Thyroid gland (tissue), 4 donors: ENCODE results near the gene PPP2R2C. TPM values are rescaled to one million over a fixed set of nuclear protein-coding genes. Genes with fewer than 3 reads are reported as not detected.

ENCODE experiments used
- DNase-seq, 2 donors: peaks; one replicate each; pipeline ENCODE4 v3.0.0-alpha.2; 2019
- H3K27ac ChIP-seq, 3 donors: fragments of 200-600 bp; sonication (generic); 1 replicate in 2 of 3; 2 replicates in 1 of 3; pipeline ENCODE4 v1.5.1; 2016 to 2019; ENCODE audit warnings: mild to moderate bottlenecking in 1 of 3, moderate library complexity in 1 of 3
- H3K27me3 ChIP-seq: fragments of 200-600 bp; sonication (generic); one replicate; pipeline ENCODE4 v1.5.1; 2019
- H3K36me3 ChIP-seq, 2 donors: fragments of 200-600 bp; sonication (generic); one replicate each; pipeline ENCODE4 v1.5.1; 2016 to 2019
- H3K4me1 ChIP-seq, 2 donors: fragments of 200-600 bp; sonication (generic); one replicate each; pipeline ENCODE4 v1.5.1; 2017 to 2019
- H3K4me3 ChIP-seq, 3 donors: fragments of 200-600 bp; sonication (generic); replicated peaks in 1 of 3; 1 replicate in 2 of 3; 2 replicates in 1 of 3; pipeline ENCODE4 v1.5.1; 2016; ENCODE audit warnings: mild to moderate bottlenecking in 1 of 3
- H3K9me3 ChIP-seq: fragments of 200-600 bp; sonication (generic); one replicate; pipeline ENCODE4 v1.5.1; 2017
- CTCF ChIP-seq, 6 experiments: fragments of 200-600 bp in 3 of 6; fragments of 450-650 bp in 3 of 6; sonication (generic) in 3 of 6; IDR thresholded peaks; one replicate each; pipeline ENCODE4 v1.5.1; 2016 to 2019; ENCODE audit warnings: antibody characterized with exemption in 6 of 6, mild to moderate bottlenecking in 2 of 6, inconsistent platforms in 1 of 6, moderate library complexity in 1 of 6
- POLR2A ChIP-seq, 2 donors: fragments of 450-650 bp; IDR thresholded peaks; one replicate each; pipeline ENCODE4 v1.6.1; 2017; ENCODE audit warnings: antibody characterized with exemption in 2 of 2, mild to moderate bottlenecking in 2 of 2, moderate library complexity in 1 of 2
- WGBS, 2 donors: methylation state at CpG; one replicate each; pipeline ENCODE4 v1.1.5; 2017; 5-methylcytosine and 5-hydroxymethylcytosine counted together
- intact Hi-C: fragments of 100-400 bp; cut with DNase I; formaldehyde crosslinking; loops from one replicate; pipeline ENCODE4 v1.15.1; 2023
- total RNA-seq, 4 donors: library from RNA; depleted of rRNA; stranded (reverse); fragments of >200 nt; gene quantifications; one replicate each; pipeline ENCODE4 v1.2.3, GENCODE V29; 2016

The PPP2R2C gene
- 1 to 10 TPM in 1 of 4 donors, under 1 TPM in 2, not detected in 1; 0.15 to 1.5 (median 0.33) TPM for total RNA-seq

DNA sequence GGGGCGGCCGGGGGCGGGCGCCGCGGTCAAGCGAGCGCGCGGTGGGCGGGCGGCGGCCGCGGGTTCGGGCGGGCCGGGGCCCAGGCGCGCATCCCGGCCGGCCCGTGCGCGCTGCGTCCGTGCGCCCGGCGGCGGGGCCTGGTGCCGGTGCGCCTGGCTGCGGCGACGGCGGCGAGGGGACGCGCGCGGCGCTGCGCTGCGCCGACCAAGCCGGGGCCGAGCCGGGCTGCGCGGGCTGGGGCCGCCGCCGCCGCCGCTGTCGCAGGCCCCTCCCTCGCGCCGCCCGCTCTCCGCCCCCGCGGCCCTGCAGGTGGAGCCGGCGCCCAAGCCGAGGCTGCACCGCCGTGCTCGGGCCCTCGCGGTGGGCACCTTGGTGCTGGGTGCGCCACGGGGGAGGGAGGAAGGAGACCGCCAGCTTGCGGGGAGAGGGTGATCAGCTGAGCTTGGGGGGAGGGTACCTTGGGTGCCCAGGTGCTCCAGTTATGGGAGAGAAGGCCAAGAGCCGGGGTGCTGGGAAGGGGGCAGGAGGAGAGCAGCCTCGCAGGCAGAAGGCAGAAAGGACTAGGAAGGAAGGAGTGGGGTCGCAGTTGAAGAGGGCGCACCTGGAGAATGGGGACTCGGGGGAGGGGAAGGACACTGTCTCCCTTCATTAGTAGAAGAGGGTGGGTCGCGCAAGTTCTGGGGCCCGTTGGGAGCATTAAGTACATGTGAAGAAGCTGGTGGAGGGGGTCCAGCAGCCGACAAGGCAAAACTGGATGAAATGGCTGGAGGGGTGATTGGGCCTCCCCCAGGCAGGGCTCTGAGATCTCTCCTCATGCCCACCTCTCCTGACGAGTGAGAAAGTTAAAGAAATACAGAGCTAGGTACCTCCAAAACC, at the start of gene PPP2R2C:
Gene PPP2R2C (minus strand): TSS at position 228 of the 877 bp plus-strand sequence. CDS start 385 bp downstream, outside the sequence.
- H3K27me3 ChIP-seq = peaks cover 5% of the 10 kb centered on the region
- peaks cover 4% of the 10 kb centered on the region in 2 donors for H3K4me1 ChIP-seq
- no peaks in the 10 kb centered on the region for H3K9me3 ChIP-seq
- H3K27ac ChIP-seq = no peak within 1 kb of the TSS
- H3K4me3 ChIP-seq = no peak within 1 kb of the TSS
- no peak for DNase-seq
- intact Hi-C loops = no loop called here
- no peaks in the 10 kb centered on the region for H3K36me3 ChIP-seq
- TF ChIP-seq CTCF (IDR thresholded peaks at IDR 0.05) (no peak), POLR2A (IDR thresholded peaks at IDR 0.05) (no peak)
- 7% methylated on average over 9 to 13 of the region's 86 CpGs for WGBS, 2 donors

- Histone ChIP-seq H3K4me1 (no peaks in the 10 kb centered on the region), H3K36me3 (no peaks in the 10 kb centered on the region), H3K27me3 (no peaks in the 10 kb centered on the region), H3K27ac (no peak overlapping the region), H3K4me3 (no peak overlapping the region), H3K9me3 (no peaks in the 10 kb centered on the region)
- TF ChIP-seq POLR2A (IDR thresholded peaks at IDR 0.05) = no peak
- no peak for TF ChIP-seq CTCF (IDR thresholded peaks at IDR 0.05)
- intact Hi-C loops = no loop called here
- DNase-seq = no peak
- 69 to 78% methylated on average over 6 of the region's 6 CpGs for WGBS, 2 donors
Observed at GRCh38 chr4:6520978-6521377, 48.6 kb upstream of the PPP2R2C start.

- WGBS, 2 donors = 48 to 65% methylated on average over 9 to 11 of the region's 11 CpGs
- Histone ChIP-seq H3K27ac (no peak overlapping the region), H3K4me3 (no peak overlapping the region), H3K36me3 (no peaks in the 10 kb centered on the region), H3K27me3 (no peaks in the 10 kb centered on the region), H3K4me1 (no peaks in the 10 kb centered on the region), H3K9me3 (no peaks in the 10 kb centered on the region)
- no peak for DNase-seq
- TF ChIP-seq POLR2A (IDR thresholded peaks at IDR 0.05) (no peak), CTCF (IDR thresholded peaks at IDR 0.05) (no peak)
- intact Hi-C loops = no loop called here
Observed at GRCh38 chr4:6520051-6520636, 47.7 kb upstream of the PPP2R2C start.

GRCh38 chr4:6517171-6517570, 44.8 kb upstream of the PPP2R2C start:
- H3K4me1 ChIP-seq = no peaks in the 10 kb centered on the region
- H3K36me3 ChIP-seq = no peaks in the 10 kb centered on the region
- H3K27me3 ChIP-seq = no peaks in the 10 kb centered on the region
- 78 to 80% methylated on average over 2 of the region's 2 CpGs for WGBS, 2 donors
- TF ChIP-seq POLR2A (IDR thresholded peaks at IDR 0.05) = no peak
- TF ChIP-seq CTCF (IDR thresholded peaks at IDR 0.05) = no peak
- no peak overlapping the region for H3K4me3 ChIP-seq
- no peak overlapping the region for H3K27ac ChIP-seq
- intact Hi-C loops = no loop called here
- H3K9me3 ChIP-seq = no peaks in the 10 kb centered on the region
- no peak for DNase-seq

DNA sequence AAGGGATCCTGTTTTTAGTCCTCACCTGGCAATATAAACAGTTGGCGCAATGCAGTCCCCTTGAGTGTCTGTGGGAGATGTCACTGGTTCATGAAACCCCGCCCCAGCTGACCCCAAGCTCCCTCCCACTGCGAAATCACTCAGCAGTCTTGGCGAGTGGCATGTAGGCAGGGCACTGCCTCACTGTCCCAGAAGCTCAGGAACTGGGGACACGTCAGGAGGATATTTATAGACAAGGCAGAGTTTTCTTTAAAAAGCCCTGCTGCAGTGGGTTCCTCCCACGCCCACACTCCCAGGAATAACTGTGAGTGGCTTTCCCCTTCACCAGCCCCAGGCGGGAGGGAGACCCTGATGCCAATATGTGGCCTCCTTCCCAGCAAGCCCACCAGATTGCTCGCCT, 44.3 kb upstream of the PPP2R2C start:
- whole genome bisulfite sequencing, 2 donors = 55 to 70% methylated on average over 5 to 8 of the region's 8 CpGs

More for the DNA sequence above, 44.3 kb upstream of the PPP2R2C start:
- Histone ChIP-seq H3K36me3 (no peaks in the 10 kb centered on the region), H3K27ac (no peak overlapping the region), H3K27me3 (no peaks in the 10 kb centered on the region), H3K4me3 (no peak overlapping the region), H3K9me3 (no peaks in the 10 kb centered on the region), H3K4me1 (no peaks in the 10 kb centered on the region)
- TF ChIP-seq CTCF (IDR thresholded peaks at IDR 0.05) (no peak), POLR2A (IDR thresholded peaks at IDR 0.05) (no peak)
- DNase-seq = no peak
- intact Hi-C loops = no loop called here
